Retinal pigment epithelial cell (primary cell): ENCODE results near the gene RNF130.

Experiments used
- DNase-seq: peaks from one replicate; pipeline ENCODE4 v3.0.0-alpha.2; 2010; ENCODE audit warnings: low read depth
- H3K4me3 ChIP-seq: 2 replicates; pipeline ENCODE4 v1.5.1; 2011; ENCODE audit warnings: mild to moderate bottlenecking, low read length, control low read depth, moderate library complexity
- CTCF ChIP-seq: conservative IDR thresholded peaks from 2 replicates; pipeline ENCODE4 v1.5.1; 2011; ENCODE audit warnings: low read depth, low read length, control low read depth, inconsistent platforms

The RNF130 gene

GRCh38 chr5:180012316-180012715 is 59.2 kb downstream of the RNF130 start:
- TF ChIP-seq CTCF = no peak
- DNase-seq = no peak
- H3K4me3 ChIP-seq = no peak overlapping the region

GRCh38 chr5:180010636-180011035 is 60.9 kb downstream of the RNF130 start:
- no peak overlapping the region for H3K4me3 ChIP-seq
- TF ChIP-seq CTCF = no peak
- no peak for DNase-seq

- no peak overlapping the region for H3K4me3 ChIP-seq
- DNase-seq = no peak
- TF ChIP-seq CTCF = no peak
Measured at GRCh38 chr5:180009581-180009980, 62.0 kb downstream of the RNF130 start.

GRCh38 chr5:180008433-180008832 is 63.1 kb downstream of the RNF130 start:
- DNase-seq = no peak
- H3K4me3 ChIP-seq = no peak overlapping the region
- TF ChIP-seq CTCF = no peak

GRCh38 chr5:180007582-180007981 is 64.0 kb downstream of the RNF130 start:
- DNase-seq = no peak
- TF ChIP-seq CTCF = no peak
- no peak overlapping the region for H3K4me3 ChIP-seq

GRCh38 chr5:180006141-180006540 is 65.4 kb downstream of the RNF130 start:
- no peak overlapping the region for H3K4me3 ChIP-seq
- peak; percentile 37 for DNase-seq
- no peak for TF ChIP-seq CTCF

- no peak for TF ChIP-seq CTCF
- H3K4me3 ChIP-seq = no peak overlapping the region
- DNase-seq = no peak
Measured at GRCh38 chr5:180003127-180003526, 68.4 kb downstream of the RNF130 start.
